PFSK-1 (cell line): ENCODE data around the gene ZBTB37.

Source experiments
- FOXP2 ChIP-seq: optimal IDR thresholded peaks from 2 replicates; pipeline ENCODE3; 2011; ENCODE audit warnings: borderline replicate concordance, control low read depth, inconsistent platforms; ENCODE audit not compliant: insufficient read depth; ENCODE audit errors: extremely low read length, extremely low read depth
- POLR2AphosphoS5 ChIP-seq: IDR thresholded peaks from 2 replicates; pipeline ENCODE4 v1.6.1; 2012; ENCODE audit warnings: low read depth, mild to moderate bottlenecking, control low read depth, low read length, moderate library complexity
- SIN3A ChIP-seq: IDR thresholded peaks from 2 replicates; pipeline ENCODE4 v1.6.1; 2012; ENCODE audit warnings: mild to moderate bottlenecking, low read length, moderate library complexity, borderline replicate concordance; ENCODE audit not compliant: insufficient read depth
- TAF1 ChIP-seq: IDR thresholded peaks from 2 replicates; pipeline ENCODE4 v1.6.1; 2012; ENCODE audit warnings: low read length, control low read depth, borderline replicate concordance; ENCODE audit not compliant: insufficient read depth
- TF ChIP-seq, protein P1 (sequence below), 2 experiments: IDR thresholded peaks; 2 replicates each; pipeline versions ENCODE4 v1.6.1 to v1.8.0; 2011 to 2012; ENCODE audit warnings: low read depth in 2 of 2, low read length in 2 of 2, control low read depth in 1 of 2, inconsistent platforms in 1 of 2, mild to moderate bottlenecking in 1 of 2, moderate library complexity in 1 of 2; ENCODE audit not compliant: insufficient read depth in 1 of 2

GRCh38 chr1:173857363-173857917 is 10.7 kb upstream of the ZBTB37 start:
- TF ChIP-seq SIN3A (no peak), POLR2AphosphoS5 (no peak), TAF1 (no peak), FOXP2 (no peak)
- TF ChIP-seq, protein P1, sequence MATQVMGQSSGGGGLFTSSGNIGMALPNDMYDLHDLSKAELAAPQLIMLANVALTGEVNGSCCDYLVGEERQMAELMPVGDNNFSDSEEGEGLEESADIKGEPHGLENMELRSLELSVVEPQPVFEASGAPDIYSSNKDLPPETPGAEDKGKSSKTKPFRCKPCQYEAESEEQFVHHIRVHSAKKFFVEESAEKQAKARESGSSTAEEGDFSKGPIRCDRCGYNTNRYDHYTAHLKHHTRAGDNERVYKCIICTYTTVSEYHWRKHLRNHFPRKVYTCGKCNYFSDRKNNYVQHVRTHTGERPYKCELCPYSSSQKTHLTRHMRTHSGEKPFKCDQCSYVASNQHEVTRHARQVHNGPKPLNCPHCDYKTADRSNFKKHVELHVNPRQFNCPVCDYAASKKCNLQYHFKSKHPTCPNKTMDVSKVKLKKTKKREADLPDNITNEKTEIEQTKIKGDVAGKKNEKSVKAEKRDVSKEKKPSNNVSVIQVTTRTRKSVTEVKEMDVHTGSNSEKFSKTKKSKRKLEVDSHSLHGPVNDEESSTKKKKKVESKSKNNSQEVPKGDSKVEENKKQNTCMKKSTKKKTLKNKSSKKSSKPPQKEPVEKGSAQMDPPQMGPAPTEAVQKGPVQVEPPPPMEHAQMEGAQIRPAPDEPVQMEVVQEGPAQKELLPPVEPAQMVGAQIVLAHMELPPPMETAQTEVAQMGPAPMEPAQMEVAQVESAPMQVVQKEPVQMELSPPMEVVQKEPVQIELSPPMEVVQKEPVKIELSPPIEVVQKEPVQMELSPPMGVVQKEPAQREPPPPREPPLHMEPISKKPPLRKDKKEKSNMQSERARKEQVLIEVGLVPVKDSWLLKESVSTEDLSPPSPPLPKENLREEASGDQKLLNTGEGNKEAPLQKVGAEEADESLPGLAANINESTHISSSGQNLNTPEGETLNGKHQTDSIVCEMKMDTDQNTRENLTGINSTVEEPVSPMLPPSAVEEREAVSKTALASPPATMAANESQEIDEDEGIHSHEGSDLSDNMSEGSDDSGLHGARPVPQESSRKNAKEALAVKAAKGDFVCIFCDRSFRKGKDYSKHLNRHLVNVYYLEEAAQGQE (IDR thresholded peaks at IDR 0.05; ENCODE audit: insufficient read depth in 1 of 2, low read depth in 2 of 2, low read length in 2 of 2): no peak
